Stimulated activated naive CD8-positive, alpha-beta T cell treated with anti-CD3 and anti-CD28 coated beads, Interleukin-15, Interleukin-2, amounts not matched to agents 100 ng/mL and 50 ng/mL, for 24 hours (primary cell): ENCODE data around the gene DHRS3.
"Not testable (repeated sequence)": the region's sequence is repeated elsewhere in the genome, so short reads cannot be mapped to it uniquely, and the experiment has no call there.

Experiments
- H3K27ac Mint-ChIP-seq: one replicate; pipeline ENCODE4 v1.8.0; 2021; ENCODE audit warnings: mild to moderate bottlenecking, mixed read lengths
- H3K27me3 Mint-ChIP-seq: one replicate; pipeline ENCODE4 v1.8.0; 2021; ENCODE audit warnings: mixed read lengths
- H3K36me3 Mint-ChIP-seq: one replicate; pipeline ENCODE4 v1.8.0; 2021; ENCODE audit warnings: low read depth, mixed read lengths
- H3K4me1 Mint-ChIP-seq: one replicate; pipeline ENCODE4 v1.8.0; 2021; ENCODE audit warnings: low read depth, mixed read lengths
- H3K4me3 Mint-ChIP-seq: one replicate; pipeline ENCODE4 v1.8.0; 2021; ENCODE audit warnings: mild to moderate bottlenecking, mixed read lengths
- H3K9me3 Mint-ChIP-seq: one replicate; pipeline ENCODE4 v1.8.0; 2021; ENCODE audit warnings: mixed read lengths

DHRS3 gene

DNA sequence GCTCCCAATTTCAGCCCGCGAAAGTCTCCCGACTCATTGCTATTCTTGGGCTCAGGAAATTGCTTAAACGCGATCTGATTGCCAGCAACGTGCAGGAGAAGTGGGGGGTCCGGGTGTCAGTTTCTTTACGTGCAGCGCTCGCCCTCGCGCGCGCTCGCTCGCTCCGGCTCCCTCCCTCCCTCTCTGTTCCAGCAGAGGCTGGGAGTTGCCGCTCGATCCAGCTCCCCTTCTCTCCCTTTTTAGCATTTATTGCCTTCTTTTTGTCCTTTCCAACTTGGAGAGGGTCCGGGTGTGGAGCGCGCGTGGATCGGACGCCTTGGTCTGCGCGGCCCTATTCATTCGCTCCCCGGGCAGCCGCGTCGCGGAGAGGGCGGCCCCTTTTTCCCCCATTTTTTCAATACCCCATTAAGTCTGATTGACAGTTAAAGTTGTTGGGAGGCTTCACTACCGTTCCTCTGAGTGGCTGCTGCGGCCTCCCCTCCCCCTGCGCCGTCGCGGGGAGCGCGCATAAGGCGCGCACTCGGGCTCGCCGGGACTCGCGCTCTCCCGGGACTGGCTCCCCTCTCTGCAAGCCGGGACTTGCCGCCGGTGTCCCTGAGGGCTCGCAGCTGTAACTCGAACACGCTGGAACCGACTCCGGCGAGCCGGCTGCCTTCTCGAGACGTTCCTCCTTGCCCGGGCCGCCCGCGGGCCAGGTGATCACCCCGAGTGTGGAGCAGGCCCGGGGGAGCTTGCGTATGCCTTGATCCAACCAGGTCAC is at the start of gene DHRS3:
TSS of gene DHRS3 (minus strand) at position 310 of the 760 bp plus-strand sequence. CDS start 862 bp downstream, outside the sequence.
- Mint-ChIP-seq H3K9me3 (no peaks in the 10 kb centered on the region), H3K36me3 (peaks cover 38% of the 10 kb centered on the region), H3K27ac (peak within 1 kb of the TSS; percentile 98), H3K4me1 (peaks cover 74% of the 10 kb centered on the region), H3K4me3 (peak within 1 kb of the TSS; percentile 99), H3K27me3 (no peaks in the 10 kb centered on the region)

DNA sequence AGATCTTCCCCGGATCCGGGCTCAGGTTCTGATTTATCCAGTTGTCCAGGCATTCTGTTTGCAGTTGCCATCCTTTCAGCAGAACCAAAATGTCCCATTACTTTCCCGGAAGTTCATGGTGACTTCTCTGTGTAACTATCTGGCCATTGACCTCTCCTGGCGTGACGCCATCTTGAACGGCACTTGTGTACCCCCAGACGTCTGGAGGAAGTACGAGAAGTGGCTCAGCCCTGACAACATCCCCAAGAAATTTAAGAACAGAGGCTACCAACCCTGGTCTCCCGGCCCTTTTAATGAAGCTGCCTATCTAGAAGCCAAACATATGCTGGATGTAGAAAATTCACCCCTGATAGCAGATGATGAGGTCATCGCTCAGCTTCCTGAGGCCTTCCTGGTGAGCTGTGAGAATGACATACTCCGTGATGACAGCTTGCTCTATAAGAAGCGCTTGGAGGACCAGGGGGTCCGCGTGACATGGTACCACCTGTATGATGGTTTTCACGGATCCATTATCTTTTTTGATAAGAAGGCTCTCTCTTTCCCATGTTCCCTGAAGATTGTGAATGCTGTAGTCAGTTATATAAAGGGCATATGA is 48.2 kb upstream of the DHRS3 start:
- H3K27me3 Mint-ChIP-seq: peaks cover 3% of the 10 kb centered on the region
- no peak overlapping the region for H3K27ac Mint-ChIP-seq
- H3K9me3 Mint-ChIP-seq: no peaks in the 10 kb centered on the region

DNA sequence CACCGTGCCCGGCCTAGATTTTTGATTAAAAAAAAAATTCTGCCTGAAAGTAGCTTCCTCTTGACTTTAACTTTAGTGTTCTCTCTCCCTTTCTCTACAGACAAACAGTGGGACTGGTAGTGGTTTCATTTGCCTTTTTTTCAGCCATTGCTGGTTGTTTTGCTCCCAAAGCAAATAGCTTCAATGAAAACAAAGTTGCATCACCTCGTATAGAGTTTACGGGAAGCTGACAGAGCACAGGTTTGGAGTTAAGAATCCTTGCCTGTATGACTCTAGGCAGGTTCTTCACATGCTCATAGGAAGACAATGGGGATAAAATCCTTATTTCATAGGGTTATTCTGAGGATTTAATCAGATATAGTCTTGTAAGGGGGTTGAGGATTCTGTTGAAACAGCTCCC is 47.5 kb upstream of the DHRS3 start:
- H3K4me1 Mint-ChIP-seq: no peaks in the 10 kb centered on the region
- H3K4me3 Mint-ChIP-seq: no peak overlapping the region
- no peaks in the 10 kb centered on the region for H3K36me3 Mint-ChIP-seq
- no peak overlapping the region for H3K27ac Mint-ChIP-seq
- peaks cover 3% of the 10 kb centered on the region for H3K27me3 Mint-ChIP-seq
- no peaks in the 10 kb centered on the region for H3K9me3 Mint-ChIP-seq

More for the DNA sequence above, 48.2 kb upstream of the DHRS3 start:
- Mint-ChIP-seq H3K4me1 (no peaks in the 10 kb centered on the region), H3K4me3 (no peak overlapping the region), H3K36me3 (no peaks in the 10 kb centered on the region)

DNA sequence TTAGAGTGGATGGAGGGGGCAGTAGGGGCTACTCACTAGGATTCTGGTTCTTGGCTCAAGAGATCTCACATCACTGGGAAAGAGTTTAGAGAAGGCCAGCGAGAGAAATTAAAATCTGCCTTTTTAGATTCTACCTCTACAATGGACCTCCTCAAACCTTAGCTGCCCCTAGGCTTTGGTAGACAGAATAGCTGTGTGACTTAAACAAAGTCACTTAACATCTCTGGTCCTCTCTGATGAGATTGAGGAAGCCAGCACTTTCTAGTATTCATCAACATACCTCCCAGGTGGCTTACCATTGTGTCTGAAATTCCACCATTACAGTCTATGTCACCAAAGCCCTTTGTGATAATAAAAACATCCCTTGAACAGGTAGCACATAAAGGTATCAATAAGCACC is 44.5 kb upstream of the DHRS3 start:
- Mint-ChIP-seq H3K4me1 (peaks cover 6% of the 10 kb centered on the region), H3K36me3 (no peaks in the 10 kb centered on the region), H3K27ac (no peak overlapping the region), H3K4me3 (no peak overlapping the region), H3K9me3 (no peaks in the 10 kb centered on the region), H3K27me3 (peaks cover 8% of the 10 kb centered on the region)

DNA sequence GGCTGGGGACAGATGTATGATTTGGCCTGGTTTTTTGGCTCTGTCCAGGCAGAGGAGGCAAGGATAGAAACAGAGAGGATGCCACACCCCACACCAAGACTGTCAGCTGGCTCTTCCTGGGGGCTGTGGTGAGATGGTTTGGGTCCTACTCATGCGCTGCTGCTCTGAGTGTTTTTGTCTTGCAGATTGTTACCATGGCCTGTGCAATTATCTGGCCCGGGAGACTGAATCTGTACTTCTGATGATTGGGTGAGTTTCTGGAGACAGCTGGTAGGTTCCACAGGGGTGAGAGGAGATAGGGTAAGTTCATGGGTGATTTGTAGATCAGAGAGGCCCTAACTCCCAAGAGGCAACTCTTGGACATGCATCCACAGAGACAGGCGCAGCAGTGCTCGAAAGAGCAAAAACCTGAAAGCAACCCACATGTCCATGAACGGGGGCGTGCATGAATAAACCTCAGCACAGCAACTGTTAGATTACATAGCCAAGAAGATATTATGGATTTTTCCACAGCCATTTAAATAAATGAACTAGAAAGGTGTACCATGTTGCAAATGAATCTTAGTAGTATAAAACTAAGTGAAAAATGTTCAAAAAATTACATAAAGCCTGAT is 43.7 kb upstream of the DHRS3 start:
- Mint-ChIP-seq H3K27ac (no peak overlapping the region), H3K36me3 (no peaks in the 10 kb centered on the region), H3K27me3 (peaks cover 12% of the 10 kb centered on the region), H3K9me3 (no peaks in the 10 kb centered on the region), H3K4me3 (no peak overlapping the region), H3K4me1 (peaks cover 11% of the 10 kb centered on the region)

GRCh38 chr1:12658531-12659453 is 40.8 kb upstream of the DHRS3 start:
- Mint-ChIP-seq H3K36me3 (no peaks in the 10 kb centered on the region), H3K27me3 (peaks cover 10% of the 10 kb centered on the region), H3K4me3 (peak overlapping the region; percentile 63), H3K27ac (peak overlapping the region; percentile 2), H3K9me3 (no peaks in the 10 kb centered on the region), H3K4me1 (peaks cover 11% of the 10 kb centered on the region)

GRCh38 chr1:12657885-12658512 is 40.0 kb upstream of the DHRS3 start:
- H3K27ac Mint-ChIP-seq, H3K36me3 Mint-ChIP-seq, H3K9me3 Mint-ChIP-seq, H3K4me3 Mint-ChIP-seq, H3K27me3 Mint-ChIP-seq: not testable (repeated sequence)
- peaks cover 11% of the 10 kb centered on the region for H3K4me1 Mint-ChIP-seq

DNA sequence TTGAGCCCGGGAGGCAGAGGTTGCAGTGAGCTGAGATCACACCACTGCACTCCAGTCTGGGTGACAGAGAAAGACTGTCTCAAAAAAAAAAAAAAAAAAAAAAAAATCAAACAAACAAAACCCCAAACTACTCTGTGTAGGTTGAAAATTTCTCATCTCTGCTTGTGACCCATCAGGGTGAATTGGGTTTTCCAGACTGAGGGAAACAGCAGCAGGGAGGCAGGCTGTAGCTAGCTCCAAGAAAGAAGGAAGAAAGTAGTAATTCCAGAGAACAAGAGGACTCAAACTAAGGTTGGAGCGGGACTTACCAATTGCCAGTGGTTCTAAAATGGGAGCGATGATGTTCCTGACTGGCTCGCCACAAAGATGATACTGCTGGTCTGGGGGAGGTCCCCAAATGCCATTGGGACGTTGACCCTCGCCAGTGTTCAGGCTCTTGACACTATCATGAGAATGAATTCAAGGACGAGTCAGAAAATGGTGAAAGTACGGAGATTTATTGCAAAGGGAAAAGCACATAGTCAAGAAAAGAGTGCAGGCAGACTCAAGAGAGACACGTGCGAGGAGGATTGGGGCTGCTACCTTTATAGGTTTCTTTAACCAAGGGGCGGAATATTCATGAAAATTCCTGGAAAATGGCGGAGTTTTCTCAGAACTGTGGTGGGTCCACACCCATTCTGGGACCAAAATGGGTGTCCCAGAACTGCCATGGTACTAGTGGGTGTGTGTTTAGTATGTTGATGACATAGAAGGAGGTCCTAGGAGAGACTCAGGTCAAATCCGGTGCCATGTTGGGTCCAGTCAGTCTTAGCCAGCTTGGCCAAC is 39.3 kb upstream of the DHRS3 start:
- Mint-ChIP-seq H3K27ac (no peak overlapping the region), H3K4me1 (peaks cover 11% of the 10 kb centered on the region), H3K9me3 (no peaks in the 10 kb centered on the region), H3K27me3 (peaks cover 10% of the 10 kb centered on the region), H3K4me3 (no peak overlapping the region), H3K36me3 (no peaks in the 10 kb centered on the region)

GRCh38 chr1:12656575-12656974 is 38.6 kb upstream of the DHRS3 start:
- Mint-ChIP-seq H3K27ac (no peak overlapping the region), H3K4me3 (no peak overlapping the region), H3K9me3 (no peaks in the 10 kb centered on the region), H3K27me3 (peaks cover 13% of the 10 kb centered on the region), H3K36me3 (no peaks in the 10 kb centered on the region), H3K4me1 (peaks cover 11% of the 10 kb centered on the region)

GRCh38 chr1:12654657-12655056 is 36.6 kb upstream of the DHRS3 start:
- no peak overlapping the region for H3K4me3 Mint-ChIP-seq
- no peaks in the 10 kb centered on the region for H3K36me3 Mint-ChIP-seq
- no peak overlapping the region for H3K27ac Mint-ChIP-seq
- peaks cover 18% of the 10 kb centered on the region for H3K27me3 Mint-ChIP-seq
- peaks cover 11% of the 10 kb centered on the region for H3K4me1 Mint-ChIP-seq
- no peaks in the 10 kb centered on the region for H3K9me3 Mint-ChIP-seq

- Mint-ChIP-seq H3K9me3 (no peaks in the 10 kb centered on the region), H3K4me1 (peaks cover 11% of the 10 kb centered on the region), H3K27ac (no peak overlapping the region), H3K36me3 (no peaks in the 10 kb centered on the region), H3K27me3 (peaks cover 20% of the 10 kb centered on the region), H3K4me3 (no peak overlapping the region)
These were observed 36.1 kb upstream of the DHRS3 start for GRCh38 chr1:12654004-12654567.

DNA sequence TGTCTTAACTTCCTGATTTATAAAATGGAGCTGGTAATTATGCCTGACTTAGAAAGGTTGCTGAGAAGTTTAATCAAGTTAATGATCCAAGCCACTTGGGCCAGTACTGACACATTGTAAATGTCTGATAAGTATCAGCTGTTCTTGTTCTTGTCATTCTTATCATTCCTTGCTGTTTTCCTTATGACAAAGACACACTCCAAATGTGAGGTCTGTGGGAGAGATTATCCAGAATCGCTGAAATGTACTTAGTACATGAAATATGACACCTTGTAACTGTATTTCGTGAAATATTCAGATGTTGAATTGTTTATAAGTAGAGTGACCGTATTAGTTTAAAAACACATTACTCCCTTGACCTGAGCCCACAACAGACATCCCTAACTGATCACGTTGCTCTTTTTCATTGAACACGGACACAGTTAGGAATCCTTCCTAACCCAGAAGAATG is 32.0 kb upstream of the DHRS3 start:
- H3K9me3 Mint-ChIP-seq: no peaks in the 10 kb centered on the region
- H3K4me1 Mint-ChIP-seq: peaks cover 5% of the 10 kb centered on the region
- no peak overlapping the region for H3K27ac Mint-ChIP-seq
- no peaks in the 10 kb centered on the region for H3K36me3 Mint-ChIP-seq
- no peak overlapping the region for H3K4me3 Mint-ChIP-seq
- H3K27me3 Mint-ChIP-seq: peaks cover 20% of the 10 kb centered on the region

GRCh38 chr1:12648741-12649140 is 30.7 kb upstream of the DHRS3 start:
- Mint-ChIP-seq H3K9me3 (no peaks in the 10 kb centered on the region), H3K4me1 (peaks cover 5% of the 10 kb centered on the region), H3K36me3 (no peaks in the 10 kb centered on the region), H3K27me3 (peaks cover 20% of the 10 kb centered on the region), H3K27ac (no peak overlapping the region), H3K4me3 (no peak overlapping the region)
